HG03354 (cell line): Measurements from ENCODE around the gene PTX3.

Source experiments
- ATAC-seq: cut with Tn5 transposase; IDR thresholded peaks from one replicate; pipeline ENCODE4 v1.9.1; 2021; ENCODE audit warnings: mild to moderate bottlenecking; ENCODE audit not compliant: unreplicated experiment, poor library complexity, severe bottlenecking

PTX3 gene

GRCh38 chr3:157418104-157418503 lies 18.5 kb upstream of the PTX3 start:
- no peak for ATAC-seq

- ATAC-seq: no peak
Observed at GRCh38 chr3:157420606-157421130, 16.0 kb upstream of the PTX3 start.

GRCh38 chr3:157423337-157423736 lies 13.3 kb upstream of the PTX3 start:
- no peak for ATAC-seq

GRCh38 chr3:157427901-157428300 lies 8.7 kb upstream of the PTX3 start:
- no peak for ATAC-seq

GRCh38 chr3:157428853-157429252 lies 7.8 kb upstream of the PTX3 start:
- ATAC-seq: no peak

- ATAC-seq: no peak
Observed at GRCh38 chr3:157429708-157430107, 6.9 kb upstream of the PTX3 start.

- ATAC-seq: no peak
Observed at GRCh38 chr3:157438194-157438730, 1.6 kb downstream of the PTX3 start.

- no peak for ATAC-seq
Observed at GRCh38 chr3:157441102-157441624, 4.5 kb downstream of the PTX3 start.

GRCh38 chr3:157442729-157443128 lies 6.1 kb downstream of the PTX3 start:
- ATAC-seq: no peak

- no peak for ATAC-seq
Observed at GRCh38 chr3:157443905-157444796, 7.5 kb downstream of the PTX3 start.

- no peak for ATAC-seq
Observed at GRCh38 chr3:157444797-157445184, 8.1 kb downstream of the PTX3 start.

GRCh38 chr3:157445857-157446256 lies 9.2 kb downstream of the PTX3 start:
- ATAC-seq: no peak

GRCh38 chr3:157447026-157447694 lies 10.5 kb downstream of the PTX3 start:
- no peak for ATAC-seq

GRCh38 chr3:157452097-157452496 lies 15.4 kb downstream of the PTX3 start:
- ATAC-seq: no peak

- ATAC-seq: no peak
Observed at GRCh38 chr3:157453824-157454223, 17.2 kb downstream of the PTX3 start.

- ATAC-seq: no peak
Observed at GRCh38 chr3:157459706-157460105, 23.1 kb downstream of the PTX3 start.

- ATAC-seq: no peak
Observed at GRCh38 chr3:157460253-157460652, 23.6 kb downstream of the PTX3 start.

GRCh38 chr3:157463816-157464215 lies 27.2 kb downstream of the PTX3 start:
- no peak for ATAC-seq

- ATAC-seq: no peak
Observed at GRCh38 chr3:157464321-157464720, 27.7 kb downstream of the PTX3 start.

- no peak for ATAC-seq
Observed at GRCh38 chr3:157465741-157466140, 29.1 kb downstream of the PTX3 start.
